Body of pancreas (tissue), 4 donors: ENCODE results near the gene DDX41. TPM values are rescaled to one million over a fixed set of nuclear protein-coding genes. Genes with fewer than 3 reads are reported as not detected.
A peak's percentile ranks its signal among the peaks of the same experiment; 100 is the strongest.

ENCODE experiments used
- ATAC-seq: fragments of 150-250 bp; one replicate; pipeline ENCODE4 v1.9.1; 2016
- DNase-seq, 4 donors: peaks; one replicate each; pipeline ENCODE4 v3.0.0-alpha.2; 2019
- H3K27ac ChIP-seq, 4 donors: fragments of 200-600 bp; sonication (generic); 1 replicate in 3 of 4; 2 replicates in 1 of 4; pipeline versions ENCODE4 v1.5.1 to v1.6.1; 2016 to 2019; ENCODE audit warnings: mild to moderate bottlenecking in 1 of 4, mixed read lengths in 1 of 4, moderate library complexity in 1 of 4
- H3K27me3 ChIP-seq, 2 donors: fragments of 200-600 bp; sonication (generic); one replicate each; pipeline ENCODE4 v1.6.0; 2016; ENCODE audit warnings: mild to moderate bottlenecking in 1 of 2
- H3K36me3 ChIP-seq, 2 donors: fragments of 200-600 bp; sonication (generic); replicated peaks in 1 of 2; 2 replicates each; pipeline ENCODE4 v1.5.1; 2016; ENCODE audit warnings: low read depth in 2 of 2; ENCODE audit not compliant: insufficient read depth in 1 of 2
- H3K4me1 ChIP-seq: fragments of 200-600 bp; sonication (generic); one replicate; pipeline ENCODE4 v1.6.0; 2016
- H3K4me3 ChIP-seq, 2 donors: fragments of 200-600 bp; sonication (generic); 1 replicate in 1 of 2; 2 replicates in 1 of 2; pipeline ENCODE4 v1.5.1; 2016 to 2019
- H3K9me3 ChIP-seq, 3 donors: fragments of 200-600 bp; sonication (generic); 1 replicate in 2 of 3; 2 replicates in 1 of 3; pipeline ENCODE4 v1.5.1; 2016
- POLR2A ChIP-seq, 3 donors: fragments of 450-650 bp; IDR thresholded peaks; one replicate each; pipeline ENCODE4 v1.6.1; 2016; ENCODE audit warnings: antibody characterized with exemption in 3 of 3, mild to moderate bottlenecking in 2 of 3
- WGBS, 2 donors: methylation state at CpG; one replicate each; pipeline ENCODE4 v1.1.5; 2017; 5-methylcytosine and 5-hydroxymethylcytosine counted together
- intact Hi-C: fragments of 100-400 bp; cut with DNase I; formaldehyde crosslinking; loops from one replicate; pipeline ENCODE4 v1.15.1; 2023
- total RNA-seq, 2 donors: library from RNA; depleted of rRNA; stranded (reverse); fragments of >200 nt; gene quantifications; one replicate each; pipeline ENCODE4 v1.1.0, GENCODE V29; 2016
- TF ChIP-seq, protein P1 (sequence below), 7 experiments: fragments of 450-650 bp in 4 of 7; fragments of 200-600 bp in 3 of 7; sonication (generic) in 3 of 7; IDR thresholded peaks; one replicate each; pipeline ENCODE4 v1.5.1; 2016 to 2019; ENCODE audit warnings: antibody characterized with exemption in 7 of 7

DDX41 gene
- total RNA-seq, 2 donors from 2014 or later = 86.1 to 115 TPM

DNA sequence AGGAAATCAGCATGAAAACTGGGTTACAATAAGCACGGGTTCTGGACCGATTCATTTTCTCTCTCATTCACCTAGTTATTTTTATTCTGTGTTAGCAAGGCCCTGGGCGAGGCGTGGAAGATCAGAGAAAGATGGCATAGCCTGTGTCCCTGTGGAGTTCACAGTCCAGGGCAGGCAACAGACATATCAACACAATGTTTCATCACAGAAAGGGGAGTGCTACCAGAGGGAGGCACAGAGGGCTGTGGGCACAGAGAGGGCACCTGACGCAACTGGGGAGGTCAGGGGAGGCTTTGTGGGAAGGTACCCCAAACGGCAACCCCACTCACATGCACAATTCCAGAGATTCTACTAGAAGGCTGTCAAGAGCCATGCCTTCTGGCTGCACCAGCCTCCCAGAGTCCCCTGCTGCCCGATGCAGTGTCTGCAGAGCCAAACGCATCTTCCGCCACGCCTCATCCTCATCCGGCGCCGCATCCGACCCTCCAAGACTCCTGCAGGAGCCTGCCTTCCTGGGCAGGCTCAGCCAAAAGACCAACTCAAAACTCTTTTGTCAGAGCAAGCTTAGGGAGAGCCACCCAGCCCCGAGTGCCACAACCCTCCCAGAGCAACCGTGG is 36.2 kb upstream of the DDX41 start:
- Histone ChIP-seq H3K4me1 (peaks cover 44% of the 10 kb centered on the region), H3K27ac (peak overlapping the region in 2 of 4 donors; percentile 73 to 80), H3K36me3 (no peaks in the 10 kb centered on the region), H3K27me3 (no peaks in the 10 kb centered on the region), H3K9me3 (no peaks in the 10 kb centered on the region), H3K4me3 (peak overlapping the region in 1 of 2 donors; percentile 84)
- TF ChIP-seq POLR2A (IDR thresholded peaks at IDR 0.05) = no peak
- TF ChIP-seq, protein P1, sequence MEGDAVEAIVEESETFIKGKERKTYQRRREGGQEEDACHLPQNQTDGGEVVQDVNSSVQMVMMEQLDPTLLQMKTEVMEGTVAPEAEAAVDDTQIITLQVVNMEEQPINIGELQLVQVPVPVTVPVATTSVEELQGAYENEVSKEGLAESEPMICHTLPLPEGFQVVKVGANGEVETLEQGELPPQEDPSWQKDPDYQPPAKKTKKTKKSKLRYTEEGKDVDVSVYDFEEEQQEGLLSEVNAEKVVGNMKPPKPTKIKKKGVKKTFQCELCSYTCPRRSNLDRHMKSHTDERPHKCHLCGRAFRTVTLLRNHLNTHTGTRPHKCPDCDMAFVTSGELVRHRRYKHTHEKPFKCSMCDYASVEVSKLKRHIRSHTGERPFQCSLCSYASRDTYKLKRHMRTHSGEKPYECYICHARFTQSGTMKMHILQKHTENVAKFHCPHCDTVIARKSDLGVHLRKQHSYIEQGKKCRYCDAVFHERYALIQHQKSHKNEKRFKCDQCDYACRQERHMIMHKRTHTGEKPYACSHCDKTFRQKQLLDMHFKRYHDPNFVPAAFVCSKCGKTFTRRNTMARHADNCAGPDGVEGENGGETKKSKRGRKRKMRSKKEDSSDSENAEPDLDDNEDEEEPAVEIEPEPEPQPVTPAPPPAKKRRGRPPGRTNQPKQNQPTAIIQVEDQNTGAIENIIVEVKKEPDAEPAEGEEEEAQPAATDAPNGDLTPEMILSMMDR (IDR thresholded peaks at IDR 0.05) = no peak
- intact Hi-C loops = no loop called here
- 41 to 60% methylated on average over 10 to 16 of the region's 16 CpGs for WGBS, 2 donors
- DNase-seq = no peak
- ATAC-seq = no peak

DNA sequence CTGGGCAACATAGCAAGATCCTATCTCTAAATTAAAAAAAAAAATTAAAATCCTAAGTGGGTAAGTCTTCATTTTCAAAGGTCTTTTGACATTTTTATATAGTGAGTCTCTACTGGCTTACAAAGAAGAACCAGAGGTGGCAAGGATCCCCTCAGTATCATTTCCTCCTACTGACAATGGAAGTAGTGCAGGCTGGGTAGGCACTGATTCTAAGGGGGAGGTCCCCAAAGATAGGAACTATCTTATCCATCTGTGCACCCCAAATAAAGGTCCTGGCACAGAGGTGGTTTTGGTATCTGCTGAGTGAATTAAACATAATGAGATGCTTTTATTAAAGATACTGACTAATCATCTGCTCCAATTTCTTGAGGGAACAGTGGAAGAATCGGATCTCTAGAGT is 33.4 kb upstream of the DDX41 start:
- Histone ChIP-seq H3K4me1 (peaks cover 56% of the 10 kb centered on the region), H3K27me3 (no peaks in the 10 kb centered on the region)
- 80 to 82% methylated on average over 1 of the region's 1 CpG for WGBS, 2 donors

DNA sequence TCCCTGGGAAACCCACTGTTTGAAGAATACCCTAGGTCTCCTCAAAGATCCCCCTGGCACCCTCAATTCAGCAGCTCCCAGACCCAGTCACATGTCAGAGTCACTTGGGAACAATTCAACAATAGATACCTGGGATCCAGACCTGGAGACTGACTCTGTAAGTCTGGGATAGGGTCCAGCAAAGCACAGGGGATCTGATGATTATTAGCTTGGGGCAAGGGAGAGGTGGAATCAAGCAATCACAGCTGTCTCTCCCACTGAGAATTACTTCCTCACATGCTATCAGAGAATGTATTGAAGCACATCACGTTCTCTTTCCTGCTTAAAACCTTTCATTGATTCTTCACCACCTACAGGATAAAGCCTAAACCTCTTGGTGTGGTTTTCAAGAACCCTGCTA is 31.7 kb upstream of the DDX41 start:
- H3K27me3 ChIP-seq = no peaks in the 10 kb centered on the region
- DNase-seq = no peak
- 21 to 25% methylated on average over 1 of the region's 1 CpG for WGBS, 2 donors
- peak; percentile 23 for ATAC-seq
- H3K27ac ChIP-seq = peak overlapping the region in 2 of 4 donors; percentile 35 to 62
- H3K4me3 ChIP-seq = no peak overlapping the region
- intact Hi-C loops = no loop called here
- H3K4me1 ChIP-seq = peaks cover 60% of the 10 kb centered on the region
- no peaks in the 10 kb centered on the region for H3K9me3 ChIP-seq
- TF ChIP-seq POLR2A (IDR thresholded peaks at IDR 0.05) = no peak
- TF ChIP-seq, protein P1 (IDR thresholded peaks at IDR 0.05) = no peak
- H3K36me3 ChIP-seq = no peaks in the 10 kb centered on the region

More for the DNA sequence above, 33.4 kb upstream of the DDX41 start:
- intact Hi-C loops = no loop called here
- Histone ChIP-seq H3K4me3 (no peak overlapping the region), H3K36me3 (no peaks in the 10 kb centered on the region), H3K27ac (no peak overlapping the region), H3K9me3 (no peaks in the 10 kb centered on the region)
- no peak for TF ChIP-seq POLR2A (IDR thresholded peaks at IDR 0.05)
- TF ChIP-seq, protein P1 (IDR thresholded peaks at IDR 0.05) = no peak
- ATAC-seq (no peak), DNase-seq (no peak)

DNA sequence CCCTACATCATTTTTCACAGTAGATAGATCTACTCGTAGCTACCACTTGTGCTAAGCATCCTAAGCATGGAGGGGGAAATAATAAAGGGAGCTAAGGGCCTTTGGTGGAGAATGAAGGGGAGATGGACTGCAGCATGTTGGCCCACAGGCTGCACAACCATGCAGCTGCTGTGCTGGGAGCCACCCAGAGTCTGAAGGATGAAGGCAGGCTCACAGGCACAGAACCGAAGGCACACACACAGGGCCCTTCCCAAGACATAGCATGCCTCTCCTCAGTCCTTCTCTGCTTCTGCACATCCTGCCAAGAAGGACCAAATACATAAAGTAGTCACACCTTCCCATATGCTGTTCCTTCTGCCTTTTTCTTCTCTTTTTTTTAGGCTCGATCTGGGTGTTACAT is 31.0 kb upstream of the DDX41 start:
- peaks cover 52% of the 10 kb centered on the region for H3K4me1 ChIP-seq
- H3K4me3 ChIP-seq = no peak overlapping the region
- 67 to 71% methylated on average over 3 of the region's 3 CpGs for WGBS, 2 donors
- no peak for DNase-seq
- no peak for ATAC-seq
- H3K36me3 ChIP-seq = no peaks in the 10 kb centered on the region
- H3K27me3 ChIP-seq = no peaks in the 10 kb centered on the region
- H3K27ac ChIP-seq = peak overlapping the region in 1 of 4 donors; percentile 35
- TF ChIP-seq POLR2A (IDR thresholded peaks at IDR 0.05) = no peak
- TF ChIP-seq, protein P1 (IDR thresholded peaks at IDR 0.05) = no peak
- H3K9me3 ChIP-seq = no peaks in the 10 kb centered on the region
- intact Hi-C loops = no loop called here

DNA sequence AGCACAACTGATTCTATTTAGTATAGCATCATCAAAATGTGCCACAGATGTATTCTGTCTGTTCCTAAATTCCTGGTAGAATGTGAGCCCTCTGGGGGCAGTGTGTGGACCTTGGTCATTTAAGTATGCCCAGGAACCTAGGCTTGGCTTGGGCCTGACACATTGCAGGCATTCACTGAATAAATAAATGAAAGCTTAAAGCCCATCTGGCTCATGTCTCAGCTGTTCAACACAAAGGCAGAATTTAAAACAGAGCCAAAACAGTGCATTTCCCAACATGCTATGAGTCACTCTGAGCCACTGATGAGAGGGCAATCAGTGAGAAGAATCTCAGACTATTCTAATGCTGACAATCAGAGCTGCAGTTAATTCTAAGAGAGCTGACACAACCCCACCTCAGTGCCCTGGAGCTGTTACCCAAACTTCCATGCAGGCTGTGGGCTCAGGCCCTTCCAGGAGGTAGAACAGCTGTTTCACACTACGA is 29.5 kb upstream of the DDX41 start:
- Histone ChIP-seq H3K4me1 (peaks cover 46% of the 10 kb centered on the region), H3K9me3 (no peaks in the 10 kb centered on the region), H3K27me3 (no peaks in the 10 kb centered on the region), H3K27ac (peak overlapping the region in 3 of 4 donors; percentile 49 to 64 (median 51)), H3K36me3 (no peaks in the 10 kb centered on the region), H3K4me3 (no peak overlapping the region)
- intact Hi-C loops = no loop called here
- 67 to 71% methylated on average over 1 of the region's 1 CpG for WGBS, 2 donors
- ATAC-seq (peak; percentile 77), DNase-seq (peak in 3 of 4 donors; percentile 26 to 62 (median 58))
- TF ChIP-seq POLR2A (IDR thresholded peaks at IDR 0.05) = no peak
- TF ChIP-seq, protein P1 (IDR thresholded peaks at IDR 0.05) = peak in 1 of 7 experiments; percentile 10
